GM19023 (cell line): ENCODE results near the gene TENM4.

ENCODE experiments used
- ATAC-seq: cut with Tn5 transposase; IDR thresholded peaks from one replicate; pipeline ENCODE4 v1.9.1; 2021; ENCODE audit warnings: mild to moderate bottlenecking, moderate library complexity; ENCODE audit not compliant: unreplicated experiment

Gene TENM4

DNA sequence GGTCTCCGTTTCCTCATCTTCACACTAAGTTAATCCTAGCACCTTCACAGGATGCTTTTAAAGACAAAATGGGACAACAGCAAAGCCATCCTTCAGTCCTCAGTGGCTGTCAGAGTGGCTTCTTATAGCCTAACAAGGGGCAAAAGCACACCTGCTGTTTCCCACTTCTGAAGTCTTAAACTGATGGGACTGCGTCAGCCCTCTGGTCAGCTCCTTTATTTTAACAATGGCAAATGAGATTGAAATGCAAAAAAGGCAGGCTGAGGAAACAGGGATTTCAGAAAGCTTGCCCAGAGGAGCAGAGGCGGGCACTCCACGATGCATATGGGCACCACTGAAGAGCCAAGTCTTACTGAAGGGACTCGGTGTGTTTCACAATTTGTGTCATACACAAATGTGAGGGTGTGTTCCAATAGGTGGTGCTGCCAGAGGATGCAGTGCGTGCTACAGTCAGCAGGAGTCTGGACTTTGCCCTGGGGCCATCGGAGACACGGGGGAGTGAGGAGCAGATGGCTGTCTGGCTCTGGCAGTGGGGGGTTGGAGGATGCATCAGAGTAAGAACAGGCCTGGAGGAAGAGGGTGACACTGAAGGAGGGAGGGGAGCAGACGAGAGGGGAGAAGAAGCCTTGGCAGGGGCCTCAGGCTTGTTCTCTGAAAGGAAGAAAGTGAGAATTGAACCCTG lies 47.3 kb downstream of the TENM4 start:
- ATAC-seq: no peak

DNA sequence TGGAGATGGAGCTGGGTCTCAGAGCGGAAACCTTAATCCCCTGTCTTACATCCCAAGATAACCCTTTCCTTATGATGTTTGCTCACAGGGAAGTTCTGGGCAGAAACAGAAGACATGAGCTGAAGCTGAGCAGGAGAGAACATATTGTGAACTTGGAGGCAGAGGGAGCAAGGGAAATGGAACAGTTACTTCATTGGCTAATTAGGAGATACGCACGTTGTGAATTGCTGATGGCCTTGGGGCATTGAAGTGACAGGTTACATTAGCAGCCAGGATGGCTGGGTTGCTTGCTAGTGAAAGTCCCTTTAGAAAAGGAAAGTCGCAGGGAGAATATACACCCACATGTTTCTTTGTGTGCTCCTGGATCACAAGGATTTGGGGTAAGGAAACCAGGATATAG lies 48.7 kb downstream of the TENM4 start:
- no peak for ATAC-seq

DNA sequence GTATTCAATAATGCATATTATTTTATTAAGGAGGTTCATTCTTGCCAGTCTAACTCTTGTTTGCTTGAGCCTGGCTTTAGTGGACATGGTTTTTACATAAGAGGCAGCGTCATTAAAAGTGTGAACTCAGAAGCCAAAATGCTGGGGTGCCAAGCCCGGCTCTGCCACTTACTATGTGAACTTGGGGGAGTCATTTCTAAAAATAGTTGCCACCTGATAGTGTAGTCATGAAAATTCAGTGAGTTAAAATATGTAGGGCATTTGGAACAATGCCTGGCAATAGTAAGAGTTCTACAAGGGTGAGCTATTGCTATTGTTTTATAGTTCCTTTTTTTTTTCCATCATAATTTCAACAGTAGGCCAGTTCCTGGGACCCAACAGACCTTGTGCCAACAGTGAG lies 49.9 kb downstream of the TENM4 start:
- no peak for ATAC-seq

DNA sequence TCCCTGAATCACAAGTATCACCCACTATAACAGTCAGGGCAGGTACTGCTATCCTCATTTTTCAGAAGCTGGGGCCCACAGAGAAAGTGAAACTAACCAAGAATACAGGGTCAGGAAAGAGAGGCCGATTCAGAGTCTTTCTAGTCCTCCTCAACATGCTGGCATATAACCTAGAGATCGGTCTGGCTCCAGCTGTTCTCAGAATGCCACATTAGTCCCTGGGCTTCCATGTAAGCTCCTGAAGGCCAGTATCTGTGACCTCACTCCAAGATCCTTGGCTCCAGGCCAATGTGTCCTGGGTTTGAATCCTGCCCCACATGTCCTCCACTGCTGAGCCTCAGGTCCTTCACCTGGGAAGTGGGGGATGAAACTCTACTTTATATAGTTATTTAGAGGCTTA lies 50.4 kb downstream of the TENM4 start:
- no peak for ATAC-seq

DNA sequence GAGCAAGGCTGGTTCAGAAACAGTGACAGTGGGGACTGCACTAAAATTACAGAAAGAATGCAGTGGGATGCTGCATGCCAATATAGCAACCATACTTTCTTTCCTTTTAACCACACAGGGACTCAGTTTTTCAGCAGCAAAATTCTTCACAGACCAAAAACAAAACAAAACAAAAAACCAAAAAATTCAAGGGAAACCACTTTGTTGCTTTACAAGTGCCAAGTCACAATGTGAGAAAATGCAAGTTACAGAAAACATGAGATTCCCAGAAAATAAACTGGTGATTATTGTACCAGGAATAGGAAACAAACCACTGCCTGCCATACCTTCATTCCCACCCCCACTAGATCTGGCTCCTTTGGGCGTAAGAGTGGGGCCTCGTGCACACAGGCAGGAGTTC lies 52.6 kb downstream of the TENM4 start:
- ATAC-seq: no peak

DNA sequence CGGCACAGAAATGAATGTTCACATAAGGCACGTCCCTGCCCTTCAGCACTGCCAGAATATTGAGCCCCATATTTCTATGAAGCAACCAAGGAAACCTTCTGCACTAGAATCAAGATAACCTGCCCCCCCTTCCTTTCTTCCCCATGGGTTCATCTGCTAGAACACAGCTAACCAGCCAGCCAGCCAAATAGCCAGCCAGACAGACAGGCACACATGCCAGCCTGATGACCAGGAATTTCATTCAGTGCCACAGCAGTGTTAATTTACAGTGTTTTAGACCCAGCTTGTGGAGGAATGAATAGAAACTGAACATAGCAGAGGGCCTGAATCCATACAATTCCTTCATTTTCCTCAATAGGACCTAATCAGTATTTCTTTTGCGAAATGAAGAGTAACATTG lies 57.0 kb downstream of the TENM4 start:
- no peak for ATAC-seq

DNA sequence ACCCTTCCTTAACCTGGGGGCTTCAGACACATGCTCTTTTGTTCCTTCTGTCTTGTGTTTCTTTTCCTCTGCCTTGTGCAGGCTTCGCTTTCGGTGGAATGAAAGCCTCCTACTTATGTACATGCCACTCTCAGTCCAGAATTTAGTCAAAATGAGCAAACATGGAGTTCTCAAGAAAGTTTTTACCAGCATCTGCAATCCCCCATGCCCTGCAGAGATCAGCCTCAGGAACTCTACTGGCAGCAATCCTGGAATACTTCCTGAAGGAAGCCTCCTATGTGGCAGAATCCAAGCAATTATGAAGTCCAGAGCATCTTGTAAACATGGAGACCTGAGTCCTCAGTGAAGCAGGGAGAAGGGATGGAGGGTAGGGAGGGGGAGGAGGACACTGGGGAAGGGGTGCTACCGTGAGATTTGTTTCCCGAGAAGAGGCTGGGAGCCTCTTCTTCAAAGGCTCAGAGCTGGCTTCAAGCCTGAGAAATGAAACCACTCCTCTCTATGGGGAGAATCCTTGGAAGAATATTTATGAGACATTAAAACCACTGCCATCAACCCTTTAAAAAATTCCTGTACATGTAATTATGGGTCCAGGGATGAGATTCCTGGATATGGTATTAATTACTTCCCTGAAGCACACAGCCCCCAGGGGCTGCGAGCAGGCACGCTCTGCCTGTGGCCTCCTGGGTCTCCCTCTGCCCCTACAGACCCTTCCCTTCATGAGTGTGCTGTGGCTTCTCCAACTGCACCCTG lies 58.4 kb downstream of the TENM4 start:
- ATAC-seq: no peak

DNA sequence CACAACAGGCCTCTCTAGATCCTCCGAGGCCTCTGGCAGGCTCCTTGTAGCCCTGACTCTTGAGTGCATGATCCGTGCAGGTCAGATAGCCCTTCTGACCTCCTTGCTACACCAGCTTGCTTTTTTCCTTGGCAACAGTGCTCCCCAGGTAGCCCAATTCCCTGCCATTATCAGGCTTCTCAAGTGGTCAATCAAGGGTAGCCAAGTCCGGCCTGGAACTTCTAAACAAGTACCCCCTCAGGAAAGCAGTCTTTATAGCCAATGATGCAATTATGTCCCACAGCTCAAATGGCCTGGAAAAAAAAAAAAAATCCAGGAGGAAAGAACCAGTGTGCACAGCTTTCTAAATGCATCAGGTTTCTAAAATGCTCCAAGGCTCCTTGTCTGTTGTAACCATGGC lies 59.8 kb downstream of the TENM4 start:
- ATAC-seq: no peak

DNA sequence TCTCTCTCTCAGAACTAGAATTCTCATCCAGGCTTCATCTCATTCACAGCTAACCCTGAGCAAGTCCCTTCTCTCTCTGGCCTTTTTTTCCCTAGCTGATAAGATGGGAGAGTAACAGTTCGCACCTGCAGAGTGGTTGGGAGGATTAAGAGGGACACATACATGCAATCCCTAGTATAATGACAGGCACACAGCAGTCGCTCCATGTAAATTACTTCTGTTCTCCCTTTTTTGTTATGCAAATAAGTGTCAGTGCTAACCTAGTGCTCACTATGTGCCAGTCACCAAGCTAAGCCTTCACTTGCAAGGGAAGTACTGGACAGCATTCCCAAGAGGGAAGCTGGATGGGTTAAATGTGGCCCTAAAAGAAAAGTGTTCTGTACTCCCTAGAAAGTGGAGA lies 63.4 kb downstream of the TENM4 start:
- ATAC-seq: no peak

DNA sequence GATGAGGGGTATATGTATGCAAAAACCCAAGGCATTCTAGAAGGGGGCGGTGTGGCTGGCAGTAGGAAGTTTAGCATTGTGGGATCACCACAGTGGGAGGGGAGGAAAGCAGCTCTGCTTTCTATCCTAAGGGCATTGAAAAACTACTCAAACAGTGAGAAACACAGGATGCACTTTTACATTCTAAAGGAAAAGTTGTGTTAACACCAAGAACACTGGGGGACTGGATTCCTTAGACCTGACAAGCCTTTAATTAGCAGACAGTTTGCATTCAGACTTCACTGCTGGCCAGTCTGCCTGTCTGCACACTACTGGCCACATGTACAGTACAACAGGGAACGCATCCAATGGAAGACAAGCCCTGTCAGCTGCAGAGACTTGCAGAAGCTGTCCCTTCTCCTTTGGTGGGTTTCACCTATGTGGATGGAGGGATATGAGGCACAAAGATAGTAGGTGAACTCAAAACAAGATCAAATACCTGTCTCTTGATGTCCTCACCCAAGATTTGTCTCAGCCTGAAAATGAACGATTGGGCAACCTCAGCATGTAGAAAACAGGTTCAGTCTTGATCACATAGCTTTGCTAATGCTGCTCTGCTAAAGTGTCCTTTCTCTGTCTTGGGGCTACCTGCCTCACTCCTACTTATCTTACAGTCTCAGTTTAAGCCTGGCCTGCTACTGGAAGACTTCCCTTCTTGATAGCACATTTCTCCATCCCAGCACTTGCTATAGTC lies 64.8 kb downstream of the TENM4 start:
- ATAC-seq: no peak

DNA sequence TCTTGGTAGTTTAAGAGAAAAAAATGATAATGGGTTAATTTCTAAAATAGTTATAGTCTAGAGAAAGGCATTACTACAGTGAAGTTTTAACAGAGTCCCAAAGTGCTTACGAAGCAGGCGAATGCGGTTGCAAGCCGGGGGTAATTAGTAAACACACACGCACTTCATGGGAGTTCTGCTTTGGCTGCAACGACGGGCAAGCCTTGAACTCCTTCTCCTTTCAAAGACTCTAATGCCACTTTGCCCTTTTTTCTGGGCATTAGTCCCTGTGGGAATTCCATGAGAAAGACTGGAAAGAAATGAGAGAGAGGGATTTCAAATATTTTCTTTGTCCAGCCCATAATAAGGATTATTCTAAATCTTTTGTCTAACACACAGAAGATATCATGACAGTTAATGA lies 66.1 kb downstream of the TENM4 start:
- no peak for ATAC-seq

DNA sequence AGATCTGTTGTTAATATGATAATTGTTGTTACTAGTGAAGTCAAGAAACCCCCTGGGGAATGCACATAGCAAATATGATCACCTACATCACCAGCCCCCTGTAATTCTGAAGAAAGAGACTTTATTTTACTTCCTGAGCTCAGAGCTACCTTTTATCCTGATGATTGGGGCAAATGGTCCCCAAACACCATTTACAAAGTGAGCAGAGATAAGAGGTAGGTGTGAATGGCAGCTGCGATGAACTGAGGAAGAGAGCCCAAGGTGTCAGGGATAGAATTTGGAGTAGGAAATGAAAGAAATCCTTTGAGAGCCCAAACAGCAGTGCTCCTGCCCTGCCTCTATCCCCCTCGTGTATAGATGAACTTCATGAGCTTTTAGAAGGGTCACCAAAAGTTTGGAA lies 69.1 kb downstream of the TENM4 start:
- no peak for ATAC-seq

DNA sequence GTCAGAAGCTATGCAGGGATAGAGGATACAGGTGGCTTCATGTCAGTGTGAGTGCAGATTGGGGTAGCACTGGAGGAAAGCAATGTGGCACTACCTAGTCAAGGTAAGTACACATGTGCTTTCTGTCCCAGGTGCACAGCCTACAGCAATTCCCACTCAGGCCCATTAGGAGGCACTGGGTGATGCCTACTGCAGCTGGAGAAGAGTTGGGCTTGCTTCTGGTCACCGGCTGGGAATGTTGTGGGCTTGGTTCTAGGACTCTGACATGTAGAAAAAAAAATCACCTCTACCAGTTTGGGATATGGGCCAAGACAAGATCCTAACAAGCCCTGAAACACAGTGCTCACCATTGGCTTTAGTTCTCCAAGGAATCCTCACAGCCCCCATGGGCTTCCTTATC lies 69.7 kb downstream of the TENM4 start:
- no peak for ATAC-seq

DNA sequence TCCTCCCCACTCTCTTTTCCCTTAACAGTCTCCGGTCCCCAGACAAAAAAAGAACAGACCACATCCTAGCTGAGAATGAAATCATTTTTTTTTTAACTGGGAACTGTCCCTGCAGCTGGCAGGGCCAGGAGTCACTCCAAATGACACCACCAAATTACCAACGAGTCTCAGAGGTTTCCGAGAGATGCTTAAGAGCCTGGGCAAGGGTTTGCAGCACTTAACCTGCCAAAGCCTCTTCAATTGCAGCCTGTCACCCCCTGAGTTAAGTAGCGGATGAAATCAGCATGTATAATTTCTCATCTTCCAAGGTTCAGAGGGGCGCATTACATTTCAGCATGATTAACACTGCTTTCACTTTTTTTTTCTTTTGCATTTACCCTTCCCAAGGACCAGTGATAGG lies 71.8 kb downstream of the TENM4 start:
- no peak for ATAC-seq

DNA sequence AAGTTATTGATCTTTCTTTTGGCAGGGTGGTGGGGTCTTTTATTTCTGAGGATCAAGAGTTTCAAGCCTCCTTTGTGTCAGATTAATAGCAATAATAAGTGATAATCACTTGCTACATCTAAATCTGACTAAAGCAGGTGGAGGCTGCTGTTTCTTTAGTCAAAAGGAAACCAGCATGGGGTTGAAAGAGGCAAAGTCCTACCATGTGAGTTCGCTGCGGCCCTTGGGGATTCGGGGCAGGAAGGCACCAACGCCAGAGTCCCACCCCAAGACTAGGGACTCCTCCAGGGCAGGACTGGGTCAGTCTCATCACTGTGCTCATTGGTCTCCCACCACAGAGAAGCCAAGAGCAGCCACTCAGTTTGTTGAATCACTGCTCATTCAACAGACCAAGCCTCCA lies 73.0 kb downstream of the TENM4 start:
- ATAC-seq: no peak

DNA sequence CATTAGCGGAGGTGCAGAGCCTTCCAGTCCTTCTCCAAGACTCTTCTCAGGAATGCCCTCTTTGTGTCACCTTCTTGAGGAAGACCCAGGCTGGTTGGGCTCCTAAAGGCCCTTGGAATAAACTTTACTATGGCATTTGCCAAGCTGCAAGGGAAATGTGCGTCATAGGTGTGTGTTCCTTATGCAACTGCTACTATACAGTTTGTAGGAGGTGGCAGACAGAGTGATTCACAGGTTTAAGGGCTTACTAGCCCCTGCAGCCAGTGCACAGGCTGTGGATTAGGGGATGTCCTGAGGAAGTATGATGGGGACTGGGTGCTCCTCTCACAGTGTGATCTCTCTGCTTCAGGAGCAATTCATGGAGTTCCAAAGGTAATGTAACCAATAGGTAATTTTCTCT lies 74.6 kb downstream of the TENM4 start:
- no peak for ATAC-seq

DNA sequence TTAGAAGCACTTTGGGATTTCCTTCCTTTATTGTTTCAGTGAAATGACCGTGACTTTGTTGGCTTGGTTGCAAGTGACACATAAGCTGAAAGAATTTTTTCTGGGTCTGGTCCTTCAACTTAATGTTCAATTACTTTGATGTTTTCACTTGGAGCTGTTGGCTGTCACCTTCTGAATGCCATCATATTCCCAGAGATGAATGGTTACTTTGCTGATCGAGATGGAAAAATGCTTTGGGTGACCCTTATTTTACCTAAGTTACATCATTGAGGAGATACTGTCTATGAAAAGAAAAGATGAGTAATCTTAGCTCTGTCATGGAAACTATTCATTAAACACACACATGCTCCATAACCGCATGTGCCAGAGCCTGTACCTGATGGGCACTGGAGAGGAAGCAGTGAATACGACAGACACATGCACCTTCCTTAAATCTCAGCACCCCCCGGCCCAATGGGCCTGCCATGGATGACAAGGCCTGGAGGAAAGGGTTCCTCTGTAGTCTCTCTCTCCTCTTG lies 76.9 kb downstream of the TENM4 start:
- no peak for ATAC-seq

DNA sequence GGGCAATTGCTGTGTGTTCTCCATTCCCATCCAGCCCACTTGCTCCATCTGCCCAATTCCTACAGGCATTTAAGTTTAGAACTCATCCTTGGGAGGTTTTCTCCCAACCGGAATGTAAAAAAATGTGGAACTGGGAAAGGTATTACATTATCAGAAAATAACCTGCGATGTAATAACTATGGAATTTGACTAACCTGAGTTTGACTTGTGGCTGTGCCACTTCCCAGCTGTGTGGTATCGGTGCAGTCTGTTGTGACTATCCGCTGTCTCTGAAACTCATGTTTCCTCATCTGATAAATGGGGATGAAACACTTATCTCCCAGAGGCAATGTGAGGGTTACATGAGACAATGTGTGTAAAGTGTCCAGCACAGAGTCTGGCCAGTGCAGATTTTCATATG lies 77.6 kb downstream of the TENM4 start:
- no peak for ATAC-seq

DNA sequence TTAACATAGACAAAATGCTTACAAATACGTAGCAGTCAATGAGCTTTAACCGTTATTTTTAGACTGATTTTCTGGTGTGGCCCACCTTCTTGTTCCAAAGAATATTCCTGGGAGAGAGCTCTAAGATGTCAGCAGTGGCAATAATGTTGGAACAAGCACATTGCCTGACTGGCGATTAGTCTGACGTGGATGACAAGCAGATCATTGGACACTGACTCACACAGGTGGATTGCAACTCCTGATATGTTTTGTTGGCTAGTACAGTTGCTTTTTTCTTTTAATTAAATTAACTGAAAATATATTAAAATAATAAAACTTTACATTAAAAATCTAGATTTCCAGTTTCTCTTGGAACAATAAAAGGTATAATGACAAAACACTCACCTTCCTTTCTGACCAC lies 78.0 kb downstream of the TENM4 start:
- no peak for ATAC-seq

DNA sequence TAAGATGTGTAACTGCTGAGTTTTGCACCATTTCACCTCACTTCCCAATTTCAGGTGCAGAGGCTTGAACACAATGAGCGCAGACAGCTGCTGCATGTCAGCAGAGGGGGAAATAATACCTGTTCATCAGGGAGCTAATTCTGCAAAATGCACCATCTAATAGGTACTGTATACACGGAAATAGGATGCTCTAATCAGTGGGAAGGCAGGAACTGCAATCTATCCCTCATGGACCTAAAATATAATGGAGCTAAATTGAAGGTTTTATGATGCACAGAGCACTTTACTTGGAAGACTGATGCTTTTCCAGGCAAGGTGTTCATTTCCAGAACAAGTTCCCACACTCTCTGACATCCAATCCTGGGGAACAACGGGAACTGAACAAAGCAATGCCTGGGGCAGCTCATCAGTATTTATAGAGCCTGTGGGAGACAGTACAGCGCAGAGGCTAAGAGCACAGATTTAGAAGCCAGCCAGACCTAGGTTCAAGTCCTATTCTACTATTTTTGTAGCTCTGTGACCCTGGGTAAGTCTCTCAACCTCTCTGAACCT lies 78.5 kb downstream of the TENM4 start:
- no peak for ATAC-seq

DNA sequence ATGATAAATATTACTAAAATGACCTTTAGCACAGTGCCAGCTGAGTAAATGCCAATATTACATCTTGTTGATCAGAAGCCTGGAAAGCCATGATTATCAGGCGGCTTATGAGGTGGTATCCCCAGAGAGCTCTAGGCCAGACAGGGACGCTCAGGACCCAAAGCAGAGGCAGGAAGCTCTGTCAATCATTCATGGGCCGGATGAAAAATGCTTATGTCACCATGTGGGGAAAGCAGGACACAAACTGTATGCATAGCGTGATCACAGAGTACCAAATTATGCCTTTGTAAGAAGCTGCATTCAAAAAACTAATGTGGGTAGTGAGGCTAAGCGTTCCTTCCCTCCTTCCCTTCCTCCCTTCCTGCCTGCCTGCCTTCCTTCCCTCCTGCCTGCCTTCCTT lies 82.6 kb downstream of the TENM4 start:
- no peak for ATAC-seq

DNA sequence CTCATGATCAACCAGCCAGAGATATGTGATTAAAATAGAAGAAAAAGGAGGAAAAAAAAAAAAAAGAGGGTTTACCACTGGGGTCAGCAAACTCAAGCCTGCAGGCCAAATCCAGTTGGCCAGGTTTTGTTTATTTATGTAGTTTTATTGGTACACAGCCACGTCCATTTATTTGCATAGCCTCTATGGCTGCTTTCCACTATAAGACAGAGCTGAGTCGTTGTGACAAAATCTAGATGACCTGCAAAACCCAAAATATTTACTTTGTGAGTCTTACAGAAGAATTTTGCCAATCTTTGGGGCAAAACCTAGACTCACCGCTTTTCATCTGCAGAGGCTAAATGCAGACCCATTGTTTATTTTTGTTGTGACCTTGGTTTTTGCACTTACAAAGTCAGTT lies 87.1 kb downstream of the TENM4 start:
- no peak for ATAC-seq
